Stomach (tissue), 9 donors: Measurements from ENCODE around the gene WASF3. TPM values are rescaled to one million over a fixed set of nuclear protein-coding genes. Genes with fewer than 3 reads are reported as not detected.

ENCODE experiments used
- DNase-seq, 2 donors: peaks; one replicate each; pipeline versions ENCODE4 v3.0.0 to v3.0.0-alpha.2; 2013 to 2019
- H3K27ac ChIP-seq, 5 donors: fragments of 200-600 bp in 4 of 5; sonication (generic) in 4 of 5; one replicate each; pipeline ENCODE4 v1.5.1; 2013 to 2019; ENCODE audit warnings: mild to moderate bottlenecking in 1 of 5, moderate library complexity in 1 of 5
- H3K27me3 ChIP-seq, 3 donors: fragments of 200-600 bp; sonication (generic); one replicate each; pipeline ENCODE4 v1.5.1; 2017 to 2019; ENCODE audit warnings: mixed run types in 1 of 3
- H3K36me3 ChIP-seq, 4 donors: fragments of 200-600 bp; sonication (generic); 1 replicate in 3 of 4; 2 replicates in 1 of 4; pipeline ENCODE4 v1.5.1; 2016 to 2019
- H3K4me1 ChIP-seq, 4 donors: fragments of 200-600 bp; sonication (generic); one replicate each; pipeline ENCODE4 v1.5.1; 2016 to 2019
- H3K4me3 ChIP-seq, 4 donors: fragments of 200-600 bp; sonication (generic) in 3 of 4; one replicate each; pipeline ENCODE4 v1.5.1; 2016 to 2019; ENCODE audit warnings: mild to moderate bottlenecking in 1 of 4
- H3K9me3 ChIP-seq, 4 donors: fragments of 200-600 bp; sonication (generic); one replicate each; pipeline ENCODE4 v1.5.1; 2016 to 2019
- CTCF ChIP-seq, 7 experiments: fragments of 450-650 bp in 4 of 7; fragments of 200-600 bp in 3 of 7; sonication (generic) in 3 of 7; IDR thresholded peaks; one replicate each; pipeline ENCODE4 v1.5.1; 2016 to 2019; ENCODE audit warnings: antibody characterized with exemption in 7 of 7, control low read depth in 2 of 7, mild to moderate bottlenecking in 1 of 7
- EP300 ChIP-seq: sonication (generic); formaldehyde crosslinking; IDR thresholded peaks from one replicate; pipeline ENCODE4 v1.6.1; 2017; ENCODE audit warnings: antibody characterized with exemption
- POLR2A ChIP-seq, 4 donors: fragments of 450-650 bp; IDR thresholded peaks; one replicate each; pipeline ENCODE4 v1.6.1; 2016; ENCODE audit warnings: antibody characterized with exemption in 4 of 4, control low read depth in 2 of 4, mild to moderate bottlenecking in 1 of 4, moderate library complexity in 1 of 4
- POLR2AphosphoS5 ChIP-seq, 3 donors: sonication (generic); formaldehyde crosslinking; IDR thresholded peaks; one replicate each; pipeline ENCODE4 v1.6.1; 2016; ENCODE audit warnings: antibody characterized with exemption in 3 of 3
- WGBS, 5 donors: extraction: QIAGEN DNeasy Blood & Tissue Kit in 3 of 5; methylation state at CpG; one replicate each; pipeline versions ENCODE4 v1.1.5 to v1.1.7; 2013 to 2018; 5-methylcytosine and 5-hydroxymethylcytosine counted together
- intact Hi-C: fragments of 100-400 bp; cut with DNase I; formaldehyde crosslinking; loops from one replicate; pipeline ENCODE4 v1.15.1; 2023; ENCODE audit warnings: low total_unique reads
- polyA plus RNA-seq, 3 donors: library from polyadenylated mRNA; stranded (reverse); fragments of 200-250 nt; gene quantifications; one replicate each; pipeline ENCODE4 v1.2.3, GENCODE V29; 2013
- total RNA-seq, 5 donors: library from RNA; depleted of rRNA; stranded (reverse); fragments of >200 nt; gene quantifications; one replicate each; pipeline versions ENCODE4 v1.1.0 to v1.2.3, GENCODE V29; 2014 to 2016
- donor health status: healthy with polysubstance abuse.
- donor health status: Bipolar disorder and iron deficiency.
- donor health status: healthy.

Gene WASF3
- total and polyA plus RNA-seq, 8 donors = 0.87 to 12.8 (median 10.2) TPM

GRCh38 chr13:26539738-26540292 lies 17.7 kb upstream of the WASF3 start:
- H3K4me3 ChIP-seq = no peak overlapping the region
- H3K9me3 ChIP-seq = no peaks in the 10 kb centered on the region
- no peaks in the 10 kb centered on the region for H3K36me3 ChIP-seq
- no peak for DNase-seq
- H3K4me1 ChIP-seq = peaks cover 0 to 35% (median 17%) of the 10 kb centered on the region in 4 donors
- 51 to 73% (median 65%) methylated on average over 2 of the region's 2 CpGs for WGBS, 5 donors
- TF ChIP-seq POLR2A (IDR thresholded peaks at IDR 0.05) (no peak), EP300 (no peak)
- H3K27me3 ChIP-seq = no peaks in the 10 kb centered on the region
- intact Hi-C loops = no loop called here
- H3K27ac ChIP-seq = no peak overlapping the region

- 21 to 57% (median 40%) methylated on average over 3 of the region's 3 CpGs for WGBS, 5 donors
- no peak overlapping the region for H3K27ac ChIP-seq
- H3K4me3 ChIP-seq = no peak overlapping the region
- intact Hi-C loops = no loop called here
- H3K36me3 ChIP-seq = no peaks in the 10 kb centered on the region
- DNase-seq = no peak
- peaks cover 0 to 35% (median 17%) of the 10 kb centered on the region in 4 donors for H3K4me1 ChIP-seq
- no peaks in the 10 kb centered on the region for H3K27me3 ChIP-seq
- TF ChIP-seq EP300 (no peak), POLR2AphosphoS5 (IDR thresholded peaks at IDR 0.05) (no peak), POLR2A (IDR thresholded peaks at IDR 0.05) (no peak), CTCF (IDR thresholded peaks at IDR 0.05) (no peak)
- H3K9me3 ChIP-seq = no peaks in the 10 kb centered on the region
These were observed 17.1 kb upstream of the WASF3 start for GRCh38 chr13:26540334-26540733.

GRCh38 chr13:26541041-26541440 lies 16.4 kb upstream of the WASF3 start:
- no peak for TF ChIP-seq EP300
- TF ChIP-seq POLR2A (IDR thresholded peaks at IDR 0.05) = no peak

GRCh38 chr13:26541678-26542568 lies 15.6 kb upstream of the WASF3 start:
- Histone ChIP-seq H3K4me3 (no peak overlapping the region), H3K9me3 (no peaks in the 10 kb centered on the region), H3K27me3 (peaks cover 0 to 6% (median 0%) of the 10 kb centered on the region in 3 donors), H3K27ac (no peak overlapping the region), H3K36me3 (no peaks in the 10 kb centered on the region), H3K4me1 (peaks cover 0 to 35% (median 17%) of the 10 kb centered on the region in 4 donors)
- DNase-seq = no peak
- intact Hi-C loops = no loop called here
- no peak for TF ChIP-seq CTCF (IDR thresholded peaks at IDR 0.05)
- TF ChIP-seq POLR2AphosphoS5 (IDR thresholded peaks at IDR 0.05) = no peak
- TF ChIP-seq POLR2A (IDR thresholded peaks at IDR 0.05) = no peak
- TF ChIP-seq EP300 = no peak
- 53 to 59% (median 55%) methylated on average over 6 of the region's 6 CpGs for WGBS, 5 donors

More at GRCh38 chr13:26541041-26541440, 16.4 kb upstream of the WASF3 start:
- Histone ChIP-seq H3K4me3 (no peak overlapping the region), H3K4me1 (peaks cover 0 to 35% (median 17%) of the 10 kb centered on the region in 4 donors), H3K27ac (no peak overlapping the region), H3K27me3 (peaks cover 0 to under 1% (median 0%) of the 10 kb centered on the region in 3 donors), H3K36me3 (no peaks in the 10 kb centered on the region), H3K9me3 (no peaks in the 10 kb centered on the region)
- intact Hi-C loops = no loop called here
- 52 to 79% (median 55%) methylated on average over 5 of the region's 5 CpGs for WGBS, 5 donors
- DNase-seq = no peak

GRCh38 chr13:26544707-26545106 lies 12.8 kb upstream of the WASF3 start:
- H3K9me3 ChIP-seq = no peaks in the 10 kb centered on the region
- peak in 1 of 2 donors; percentile 26 for DNase-seq
- TF ChIP-seq POLR2A (IDR thresholded peaks at IDR 0.05) (no peak), POLR2AphosphoS5 (IDR thresholded peaks at IDR 0.05) (peak in 1 of 3 donors; percentile 27)
- peaks cover 0 to 29% (median 9%) of the 10 kb centered on the region in 4 donors for H3K4me1 ChIP-seq
- WGBS, 5 donors = 43 to 62% (median 59%) methylated on average over 8 of the region's 8 CpGs
- H3K36me3 ChIP-seq = no peaks in the 10 kb centered on the region
- intact Hi-C loops = no loop called here
- peaks cover 0 to 6% (median 0%) of the 10 kb centered on the region in 3 donors for H3K27me3 ChIP-seq
- H3K27ac ChIP-seq = peak overlapping the region in 1 of 5 donors; percentile 5
- H3K4me3 ChIP-seq = no peak overlapping the region
